Measurements from ENCODE around the gene ACSS1.

ACSS1 gene

DNA sequence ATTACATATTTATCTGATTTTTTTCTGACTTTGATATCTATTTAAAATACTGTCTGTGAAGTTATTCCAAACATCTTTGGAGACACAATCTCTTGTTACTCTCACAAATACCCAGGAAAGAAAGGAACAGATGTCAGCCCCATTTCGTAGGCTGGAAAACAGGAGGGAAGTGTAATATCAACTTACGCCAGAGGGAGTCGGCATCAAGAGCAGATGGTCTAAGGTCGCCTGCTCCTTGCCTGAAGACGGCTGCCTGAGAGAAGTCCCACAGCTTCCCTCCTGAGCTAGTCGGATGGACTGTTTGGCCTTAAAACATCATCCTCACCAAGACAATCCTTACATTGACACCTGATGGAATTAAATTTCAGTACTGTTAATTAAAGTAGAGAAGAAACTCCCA lies 95.4 kb downstream of the ACSS1 start:
- no peaks in the 10 kb centered on the region for H3K27me3 ChIP-seq
- H3K4me1 ChIP-seq (ENCODE audit: control insufficient read depth in 1 of 2, insufficient read depth in 1 of 2, low read depth in 1 of 2, low read length in 1 of 2): no peaks in the 10 kb centered on the region

DNA sequence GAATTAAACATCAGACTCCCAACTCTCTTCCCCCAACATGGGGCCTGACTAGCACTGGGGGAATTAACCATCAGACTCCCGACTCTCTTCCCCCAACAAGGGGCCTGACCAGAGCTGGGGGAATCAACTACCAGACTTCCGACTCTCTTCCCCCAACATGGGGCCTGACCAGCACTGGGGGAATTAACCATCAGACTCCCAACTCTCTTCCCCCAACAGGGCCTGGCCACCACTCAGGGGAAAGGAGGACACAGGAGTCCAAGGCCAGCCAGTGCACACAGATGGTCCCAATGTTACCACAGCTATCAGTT lies 95.8 kb downstream of the ACSS1 start:
- Histone ChIP-seq H3K27ac (peak overlapping the region; percentile 68), H3K9me3 (no peaks in the 10 kb centered on the region), H3K36me3 (peaks cover 100% of the 10 kb centered on the region), H3K4me3 (ENCODE audit: low read depth in 1 of 2, low read length in 1 of 2) (no peak overlapping the region), H3K27me3 (no peaks in the 10 kb centered on the region), H3K4me1 (ENCODE audit: control insufficient read depth in 1 of 2, insufficient read depth in 1 of 2, low read depth in 1 of 2, low read length in 1 of 2) (no peaks in the 10 kb centered on the region)
- TF ChIP-seq CTCF (IDR thresholded peaks at IDR 0.05): no peak

More for the DNA sequence above, 95.4 kb downstream of the ACSS1 start:
- peak; percentile 7 for TF ChIP-seq CTCF (IDR thresholded peaks at IDR 0.05)
- Histone ChIP-seq H3K9me3 (no peaks in the 10 kb centered on the region), H3K36me3 (peaks cover 100% of the 10 kb centered on the region), H3K4me3 (ENCODE audit: low read depth in 1 of 2, low read length in 1 of 2) (no peak overlapping the region), H3K27ac (peak overlapping the region; percentile 68)

GRCh38 chr20:24961384-24962181 lies 96.4 kb downstream of the ACSS1 start:
- TF ChIP-seq CTCF (IDR thresholded peaks at IDR 0.05): no peak
- peaks cover 100% of the 10 kb centered on the region for H3K36me3 ChIP-seq
- peak overlapping the region; percentile 68 for H3K27ac ChIP-seq
- no peaks in the 10 kb centered on the region for H3K4me1 ChIP-seq (ENCODE audit: control insufficient read depth in 1 of 2, insufficient read depth in 1 of 2, low read depth in 1 of 2, low read length in 1 of 2)
- no peaks in the 10 kb centered on the region for H3K9me3 ChIP-seq
- H3K27me3 ChIP-seq: no peaks in the 10 kb centered on the region
- no peak overlapping the region for H3K4me3 ChIP-seq (ENCODE audit: low read depth in 1 of 2, low read length in 1 of 2)

- H3K4me1 ChIP-seq (ENCODE audit: control insufficient read depth in 1 of 2, insufficient read depth in 1 of 2, low read depth in 1 of 2, low read length in 1 of 2): peaks cover 0 to 5% of the 10 kb centered on the region in 2 experiments
Measured at GRCh38 chr20:24960861-24961260, 97.1 kb downstream of the ACSS1 start.

DNA sequence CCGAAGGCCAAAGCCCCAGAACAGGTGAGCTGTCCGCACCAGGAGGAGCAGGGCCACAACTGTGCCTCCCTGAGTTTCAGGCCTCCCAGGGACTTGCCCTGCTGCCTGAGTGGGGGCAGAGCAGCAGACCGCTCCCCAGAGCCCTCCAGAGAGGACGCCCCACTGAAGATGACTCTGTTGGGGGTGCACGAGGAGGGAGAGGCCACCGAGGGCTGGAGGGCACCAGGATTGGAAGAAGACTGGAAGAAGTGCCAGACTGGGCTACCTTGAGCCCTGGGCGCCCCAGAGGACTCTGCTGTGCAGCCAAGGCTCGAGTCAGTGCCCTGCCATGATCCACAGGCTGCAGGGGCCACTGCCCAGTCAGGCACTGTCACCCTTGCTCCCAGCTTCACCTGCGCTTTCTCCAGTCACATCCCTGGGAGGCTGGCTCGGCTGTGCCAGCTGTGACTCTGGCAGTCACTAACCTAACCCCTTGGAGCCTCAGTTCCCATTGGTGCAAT lies 97.6 kb downstream of the ACSS1 start:
- TF ChIP-seq CTCF (IDR thresholded peaks at IDR 0.05): no peak
- Histone ChIP-seq H3K4me1 (ENCODE audit: control insufficient read depth in 1 of 2, insufficient read depth in 1 of 2, low read depth in 1 of 2, low read length in 1 of 2) (peaks cover 0 to 9% of the 10 kb centered on the region in 2 experiments), H3K9me3 (no peaks in the 10 kb centered on the region), H3K4me3 (ENCODE audit: low read depth in 1 of 2, low read length in 1 of 2) (no peak overlapping the region), H3K27ac (peak overlapping the region; percentile 68), H3K36me3 (peaks cover 100% of the 10 kb centered on the region), H3K27me3 (no peaks in the 10 kb centered on the region)

More at GRCh38 chr20:24960861-24961260, 97.1 kb downstream of the ACSS1 start:
- H3K27ac ChIP-seq: peak overlapping the region; percentile 68
- no peak for TF ChIP-seq CTCF (IDR thresholded peaks at IDR 0.05)
- no peaks in the 10 kb centered on the region for H3K27me3 ChIP-seq
- H3K36me3 ChIP-seq: peaks cover 100% of the 10 kb centered on the region
- no peaks in the 10 kb centered on the region for H3K9me3 ChIP-seq
- H3K4me3 ChIP-seq (ENCODE audit: low read depth in 1 of 2, low read length in 1 of 2): no peak overlapping the region

All from neutrophil (primary cell).